Inferior parietal cortex (tissue), 1 donor: ENCODE results near the gene MPP2.
"Not testable (repeated sequence)": the region's sequence is repeated elsewhere in the genome, so short reads cannot be mapped to it uniquely, and the experiment has no call there.

Source experiments
- DNase-seq: peaks from one replicate; pipeline ENCODE4 v3.0.0-alpha.2; 2016; ENCODE audit errors: extremely low spot score

MPP2 gene

DNA sequence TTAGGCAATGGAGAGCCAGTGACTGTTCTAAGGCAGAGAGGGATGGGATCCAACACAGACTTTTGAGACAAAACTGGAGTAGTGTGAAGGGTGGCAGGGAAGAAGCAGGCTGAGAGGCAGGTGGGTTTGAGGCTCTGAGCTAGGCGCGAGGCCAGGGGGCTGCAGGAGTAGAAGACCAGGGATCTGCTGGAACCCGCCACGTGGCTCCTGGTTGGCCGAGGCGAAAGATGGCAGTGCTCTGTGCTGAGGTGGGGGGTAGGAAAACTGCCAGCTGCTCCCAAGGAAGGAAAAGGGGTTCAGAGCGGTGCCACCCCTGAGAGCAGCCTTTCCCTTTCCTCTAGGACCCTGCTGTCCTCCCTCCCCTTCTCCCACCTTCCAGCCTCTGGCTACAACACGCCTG lies 54.8 kb downstream of the MPP2 start:
- no peak for DNase-seq

DNA sequence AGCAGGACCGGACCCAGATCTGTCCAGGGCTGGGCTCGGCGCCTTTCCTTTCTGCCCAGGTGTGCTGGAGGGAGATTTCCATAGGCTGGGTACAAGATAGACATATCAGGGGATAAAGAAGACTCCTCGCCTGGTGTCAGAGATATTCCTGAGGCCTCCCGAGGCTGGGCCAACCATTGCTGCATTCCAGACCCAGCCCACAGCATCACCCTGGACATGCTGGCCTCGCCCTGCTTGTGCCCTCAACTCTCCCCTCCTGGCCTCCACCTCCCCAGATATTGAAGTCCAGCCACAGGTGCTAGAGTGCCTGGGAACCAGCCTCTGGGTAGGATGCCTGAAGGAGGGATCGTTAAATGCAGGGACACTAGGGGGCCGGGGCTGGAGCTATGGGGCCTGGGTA lies 58.2 kb downstream of the MPP2 start:
- DNase-seq: no peak

GRCh38 chr17:43848601-43849000 lies 58.7 kb downstream of the MPP2 start:
- DNase-seq: no peak

- DNase-seq: no peak
Observed at GRCh38 chr17:43846963-43847371, 60.4 kb downstream of the MPP2 start, which contains the start of gene CD300LG. Gene CD300LG, plus strand, starts transcription at chr17:43847176. Its CDS starts 41 bp downstream, at chr17:43847217.

- peak; percentile 76 for DNase-seq
Observed at GRCh38 chr17:43846221-43846712, 61.1 kb downstream of the MPP2 start.

DNA sequence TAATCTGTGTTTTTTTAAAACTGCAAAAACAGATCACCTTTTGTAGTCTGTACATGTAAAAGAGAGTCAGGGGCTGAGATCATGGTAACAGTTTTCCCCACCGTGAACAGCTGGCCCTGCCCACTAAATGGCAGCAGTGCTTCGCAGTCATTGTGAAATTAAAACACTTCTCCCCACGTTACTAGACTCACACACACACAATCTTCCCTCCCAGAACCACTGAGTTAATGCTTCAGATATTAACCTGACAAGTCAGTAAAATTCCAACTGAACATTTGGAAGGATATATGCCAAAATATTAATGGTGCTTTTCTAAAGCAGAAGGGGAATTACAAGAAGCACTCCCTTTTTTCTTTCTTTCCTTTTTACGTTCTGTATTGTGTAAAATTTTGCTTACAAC lies 61.6 kb downstream of the MPP2 start:
- no peak for DNase-seq

DNA sequence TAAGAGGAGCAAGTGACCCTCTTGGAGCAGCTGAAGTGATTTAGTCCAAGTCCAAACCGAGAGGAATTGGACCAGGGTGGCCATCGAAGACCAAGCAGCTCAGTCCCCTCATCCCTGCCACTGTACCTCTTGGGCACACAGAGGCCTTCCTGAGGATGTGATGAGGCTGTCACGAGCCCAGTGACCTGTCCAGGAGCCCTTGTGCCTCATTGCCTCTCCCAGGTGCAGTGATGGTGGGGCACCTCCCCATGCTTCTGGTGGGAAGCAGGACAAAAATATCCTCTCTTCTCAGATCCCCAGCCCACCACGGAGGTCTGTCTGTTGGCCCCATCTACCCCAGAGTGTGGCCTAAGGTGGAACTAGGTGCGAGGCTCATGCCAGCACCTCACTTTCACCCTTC lies 63.1 kb downstream of the MPP2 start:
- no peak for DNase-seq

- DNase-seq: no peak
Observed at GRCh38 chr17:43842975-43843325, 64.4 kb downstream of the MPP2 start.

GRCh38 chr17:43842091-43842974 lies 65.0 kb downstream of the MPP2 start:
- not testable (repeated sequence) for DNase-seq

DNA sequence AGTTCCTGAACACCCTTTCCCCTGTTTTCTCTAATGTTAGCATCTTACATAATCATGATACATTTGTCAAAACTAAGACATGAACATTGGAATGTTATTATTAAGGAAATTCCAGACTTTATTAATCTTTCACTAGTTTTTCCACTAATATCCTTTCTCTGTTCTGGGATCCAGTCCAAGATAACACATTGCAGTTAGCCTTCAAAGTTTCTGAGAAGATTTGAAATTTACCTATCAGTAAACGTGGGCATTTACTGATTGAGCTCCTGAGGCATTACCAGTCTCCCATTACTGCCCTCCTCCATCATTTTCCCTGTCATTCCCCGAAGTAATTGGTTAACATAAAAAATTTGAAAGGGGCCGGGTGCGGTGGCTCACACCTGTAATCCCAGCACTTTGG lies 66.1 kb downstream of the MPP2 start:
- DNase-seq: no peak

DNA sequence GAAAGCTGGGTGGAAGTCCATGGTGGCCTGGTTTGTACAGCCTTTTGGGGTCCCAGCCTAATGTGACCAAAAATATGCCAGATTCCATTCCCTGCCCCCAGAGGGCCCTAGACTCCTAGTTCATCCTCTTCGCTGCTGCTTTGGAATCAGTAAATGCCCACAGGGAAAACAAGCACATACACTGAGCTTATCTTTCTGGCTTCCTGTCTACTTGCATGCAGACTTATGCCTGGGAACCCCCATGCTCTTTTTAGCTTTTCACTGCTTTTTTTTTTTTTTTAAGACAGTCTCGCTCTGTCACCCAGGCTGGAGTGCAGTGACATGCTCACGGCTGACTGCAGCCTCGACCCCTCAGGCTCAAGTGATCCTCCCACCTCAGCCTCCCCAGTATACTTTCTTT lies 66.5 kb downstream of the MPP2 start:
- no peak for DNase-seq

DNA sequence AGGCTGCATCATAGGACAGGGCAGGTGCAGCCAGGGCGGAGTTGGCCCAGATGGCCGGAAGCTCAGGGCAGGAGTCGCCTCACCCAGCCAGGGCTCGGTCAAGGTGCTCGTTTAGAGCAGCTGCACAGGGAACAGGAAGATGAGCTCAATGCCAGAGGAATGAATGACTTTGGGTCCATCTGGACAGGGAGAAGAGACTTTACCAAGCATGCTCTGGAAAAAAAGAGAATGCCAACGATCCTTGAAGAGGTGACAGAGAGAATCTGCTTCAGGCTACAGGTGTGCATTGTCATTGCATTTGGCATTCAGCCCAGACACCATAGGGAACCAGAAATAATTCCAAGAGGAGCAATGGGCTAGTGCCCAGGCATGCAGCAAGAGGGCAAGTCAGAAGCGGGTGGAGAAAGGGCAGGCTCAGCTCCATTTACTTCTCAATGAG lies 67.6 kb downstream of the MPP2 start:
- no peak for DNase-seq

GRCh38 chr17:43834106-43834505 lies 73.2 kb downstream of the MPP2 start:
- DNase-seq: no peak

- DNase-seq: peak; percentile 43
Observed at GRCh38 chr17:43832976-43833829, 74.1 kb downstream of the MPP2 start, which contains the start of gene MPP3. Gene MPP3, minus strand, starts transcription at chr17:43833146. Its CDS starts 1,240 bp downstream, at chr17:43831906.

DNA sequence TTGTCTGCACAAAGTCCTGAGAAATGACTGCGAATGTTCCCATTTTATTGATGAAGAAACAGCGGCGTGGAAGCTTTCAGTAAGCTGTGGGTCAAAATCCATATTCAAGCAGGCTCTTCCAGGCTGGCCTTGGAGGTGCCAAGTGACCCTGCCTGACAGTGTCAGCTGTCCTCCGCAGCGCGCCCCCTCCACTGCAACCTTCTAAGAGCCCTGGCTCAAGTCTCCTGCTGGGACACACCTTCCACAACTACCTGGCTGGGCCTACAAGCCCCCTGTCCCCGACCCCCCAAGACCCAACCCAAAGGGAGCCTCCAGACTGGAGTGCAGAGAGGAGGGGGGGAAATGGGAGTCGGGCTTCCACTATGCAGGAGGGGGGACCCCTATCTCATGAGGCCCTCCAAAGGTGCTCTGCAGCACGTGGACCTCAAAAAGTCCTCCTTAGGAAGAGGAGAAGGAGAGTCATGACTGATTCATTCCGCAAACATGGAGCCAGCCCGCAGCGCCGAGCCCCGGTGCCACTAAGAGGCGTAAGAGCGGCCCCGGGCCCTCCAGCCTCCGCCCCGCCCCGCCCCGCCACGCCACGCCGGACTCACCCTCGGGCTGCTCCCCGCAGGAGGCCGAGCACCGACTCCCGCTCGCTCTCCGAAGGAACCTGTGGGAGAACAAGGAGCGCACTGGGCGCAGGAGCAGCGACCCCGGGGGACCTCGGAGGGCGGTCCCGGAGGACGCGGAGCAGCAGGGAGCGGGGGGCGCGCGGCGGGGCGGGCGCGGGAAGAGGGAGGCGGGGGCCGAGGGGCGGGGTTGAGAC lies 75.0 kb downstream of the MPP2 start:
- no peak for DNase-seq

DNA sequence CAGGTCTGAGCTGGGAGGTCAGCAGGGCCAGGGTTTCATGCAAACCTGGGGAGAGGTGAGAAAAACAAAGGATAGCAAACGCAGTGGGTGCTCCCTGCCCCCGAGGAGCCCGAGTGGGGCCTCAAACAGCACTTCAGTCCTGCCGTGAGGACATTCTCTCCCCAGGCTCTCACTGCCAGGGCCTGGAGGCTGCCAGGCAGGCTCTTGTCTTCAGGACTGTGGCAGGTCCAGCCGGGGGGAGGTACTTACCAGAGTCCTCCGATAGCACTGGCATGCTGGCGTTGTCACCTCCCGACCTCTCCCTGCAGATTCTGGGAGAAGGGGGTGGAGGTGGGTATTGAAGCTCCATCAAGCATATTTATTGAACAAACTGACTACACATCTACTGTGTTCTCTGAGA lies 75.7 kb downstream of the MPP2 start:
- DNase-seq: no peak

DNA sequence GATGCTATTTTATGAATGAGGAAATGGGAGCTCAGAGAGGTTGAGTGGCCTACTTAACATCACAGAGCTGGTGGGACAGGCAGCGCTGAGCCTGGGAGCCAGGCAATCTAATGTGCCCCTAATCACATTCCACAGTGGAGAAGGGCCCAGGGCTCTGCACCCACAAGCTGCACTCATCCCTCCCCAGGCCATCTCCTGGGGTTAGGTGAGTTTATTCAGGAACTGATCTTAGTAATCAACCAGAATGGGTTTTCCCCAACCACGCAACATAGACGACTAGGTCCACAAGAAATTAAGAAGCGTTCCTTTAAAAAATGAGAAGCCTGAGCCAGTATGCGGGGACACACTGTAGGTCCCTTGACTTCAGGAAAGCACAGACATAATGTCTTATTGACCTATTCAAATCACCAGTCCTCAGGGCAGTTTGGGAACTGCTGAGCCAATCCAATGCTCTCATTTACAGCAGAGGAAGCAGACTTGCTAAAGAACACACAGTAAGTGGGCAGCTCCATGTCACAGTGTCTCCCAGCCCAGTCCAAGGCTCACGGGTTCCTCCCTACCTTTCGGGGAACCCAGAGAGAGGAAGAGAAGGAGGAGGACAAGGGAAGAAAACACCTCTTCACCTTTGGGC lies 76.7 kb downstream of the MPP2 start:
- DNase-seq: no peak

GRCh38 chr17:43829738-43830137 lies 77.6 kb downstream of the MPP2 start:
- no peak for DNase-seq

- DNase-seq: no peak
Observed at GRCh38 chr17:43827596-43827995, 79.7 kb downstream of the MPP2 start.

- no peak for DNase-seq
Observed at GRCh38 chr17:43826206-43826605, 81.1 kb downstream of the MPP2 start.

- DNase-seq: no peak
Observed at GRCh38 chr17:43825567-43825966, 81.8 kb downstream of the MPP2 start.
